ENCODE data around the gene SEMG1.

Gene SEMG1

DNA sequence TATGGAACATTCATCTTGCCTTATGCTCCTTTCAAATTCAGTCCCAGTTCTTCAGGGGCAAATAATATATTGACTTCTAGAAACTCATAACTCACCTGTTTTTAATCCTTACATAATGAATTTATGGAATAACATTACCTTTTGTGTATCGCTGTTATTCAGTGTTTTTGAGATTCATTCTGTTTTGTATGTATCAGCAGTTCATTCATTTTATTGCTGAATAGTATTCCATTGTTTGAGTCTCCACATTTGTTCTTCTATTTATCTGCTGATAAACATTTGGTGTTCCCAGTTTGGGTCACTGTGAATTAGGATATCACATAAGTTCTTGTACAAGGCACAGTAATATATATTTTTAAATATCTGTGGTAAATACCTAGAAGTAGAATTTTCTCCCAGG, 19.5 kb downstream of the SEMG1 start:
- ATAC-seq (ENCODE audit: insufficient read depth, low read depth) (no peak), DNase-seq (no peak)
- no peak overlapping the region for H2AFZ ChIP-seq (ENCODE audit: low read depth, low read length)
- H3K4me2 ChIP-seq (ENCODE audit: insufficient read depth, low read length) = no peak overlapping the region
- no peaks in the 10 kb centered on the region for H4K20me1 ChIP-seq (ENCODE audit: insufficient read depth, low read length)
- no peak overlapping the region for H3K4me3 ChIP-seq (ENCODE audit: low read depth in 1 of 2, low read length in 2 of 2)
- no peak overlapping the region for H3K9ac ChIP-seq (ENCODE audit: low read depth, low read length)
- H3K4me1 ChIP-seq (ENCODE audit: insufficient read depth, low read length) = no peaks in the 10 kb centered on the region
- TF ChIP-seq EZH2 (IDR thresholded peaks at IDR 0.05; ENCODE audit: borderline replicate concordance, low read depth, low read length, severe bottlenecking) = no peak
- TF ChIP-seq, protein P1, sequence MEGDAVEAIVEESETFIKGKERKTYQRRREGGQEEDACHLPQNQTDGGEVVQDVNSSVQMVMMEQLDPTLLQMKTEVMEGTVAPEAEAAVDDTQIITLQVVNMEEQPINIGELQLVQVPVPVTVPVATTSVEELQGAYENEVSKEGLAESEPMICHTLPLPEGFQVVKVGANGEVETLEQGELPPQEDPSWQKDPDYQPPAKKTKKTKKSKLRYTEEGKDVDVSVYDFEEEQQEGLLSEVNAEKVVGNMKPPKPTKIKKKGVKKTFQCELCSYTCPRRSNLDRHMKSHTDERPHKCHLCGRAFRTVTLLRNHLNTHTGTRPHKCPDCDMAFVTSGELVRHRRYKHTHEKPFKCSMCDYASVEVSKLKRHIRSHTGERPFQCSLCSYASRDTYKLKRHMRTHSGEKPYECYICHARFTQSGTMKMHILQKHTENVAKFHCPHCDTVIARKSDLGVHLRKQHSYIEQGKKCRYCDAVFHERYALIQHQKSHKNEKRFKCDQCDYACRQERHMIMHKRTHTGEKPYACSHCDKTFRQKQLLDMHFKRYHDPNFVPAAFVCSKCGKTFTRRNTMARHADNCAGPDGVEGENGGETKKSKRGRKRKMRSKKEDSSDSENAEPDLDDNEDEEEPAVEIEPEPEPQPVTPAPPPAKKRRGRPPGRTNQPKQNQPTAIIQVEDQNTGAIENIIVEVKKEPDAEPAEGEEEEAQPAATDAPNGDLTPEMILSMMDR (IDR thresholded peaks at IDR 0.05; ENCODE audit: borderline replicate concordance, extremely low read depth, low read length, poor library complexity, severe bottlenecking) = no peak
- H3K9me3 ChIP-seq (ENCODE audit: insufficient read depth, low read length, severe bottlenecking) = no peaks in the 10 kb centered on the region
- H3K27me3 ChIP-seq (ENCODE audit: insufficient read depth, low read length, poor library complexity) = peaks cover 26% of the 10 kb centered on the region
- H3K36me3 ChIP-seq (ENCODE audit: insufficient read depth, low read length) = no peaks in the 10 kb centered on the region
- H3K79me2 ChIP-seq (ENCODE audit: insufficient read depth, low read length) = no peaks in the 10 kb centered on the region
- H3K27ac ChIP-seq (ENCODE audit: low read length) = no peak overlapping the region

GRCh38 chr20:45229264-45230056, 22.6 kb downstream of the SEMG1 start:
- no peak overlapping the region for H3K4me2 ChIP-seq (ENCODE audit: insufficient read depth, low read length)
- no peaks in the 10 kb centered on the region for H4K20me1 ChIP-seq (ENCODE audit: insufficient read depth, low read length)
- DNase-seq (peak; percentile 55), ATAC-seq (ENCODE audit: insufficient read depth, low read depth) (peak; percentile 68)
- no peaks in the 10 kb centered on the region for H3K36me3 ChIP-seq (ENCODE audit: insufficient read depth, low read length)
- H3K9me3 ChIP-seq (ENCODE audit: insufficient read depth, low read length, severe bottlenecking) = no peaks in the 10 kb centered on the region
- no peak overlapping the region for H3K27ac ChIP-seq (ENCODE audit: low read length)
- H3K4me1 ChIP-seq (ENCODE audit: insufficient read depth, low read length) = no peaks in the 10 kb centered on the region
- no peak overlapping the region for H3K9ac ChIP-seq (ENCODE audit: low read depth, low read length)
- no peaks in the 10 kb centered on the region for H3K79me2 ChIP-seq (ENCODE audit: insufficient read depth, low read length)
- peaks cover 16% of the 10 kb centered on the region for H3K27me3 ChIP-seq (ENCODE audit: insufficient read depth, low read length, poor library complexity)
- no peak for TF ChIP-seq EZH2 (IDR thresholded peaks at IDR 0.05; ENCODE audit: borderline replicate concordance, low read depth, low read length, severe bottlenecking)
- TF ChIP-seq, protein P1 (IDR thresholded peaks at IDR 0.05; ENCODE audit: borderline replicate concordance, extremely low read depth, low read length, poor library complexity, severe bottlenecking) = peak; percentile 76
- no peak overlapping the region for H2AFZ ChIP-seq (ENCODE audit: low read depth, low read length)
- no peak overlapping the region for H3K4me3 ChIP-seq (ENCODE audit: low read depth in 1 of 2, low read length in 2 of 2)

GRCh38 chr20:45230631-45231030, 23.8 kb downstream of the SEMG1 start:
- no peak overlapping the region for H3K4me2 ChIP-seq (ENCODE audit: insufficient read depth, low read length)
- TF ChIP-seq EZH2 (IDR thresholded peaks at IDR 0.05; ENCODE audit: borderline replicate concordance, low read depth, low read length, severe bottlenecking) = no peak
- TF ChIP-seq, protein P1 (IDR thresholded peaks at IDR 0.05; ENCODE audit: borderline replicate concordance, extremely low read depth, low read length, poor library complexity, severe bottlenecking) = no peak
- ATAC-seq (ENCODE audit: insufficient read depth, low read depth) (no peak), DNase-seq (no peak)
- H3K36me3 ChIP-seq (ENCODE audit: insufficient read depth, low read length) = no peaks in the 10 kb centered on the region
- no peak overlapping the region for H3K4me3 ChIP-seq (ENCODE audit: low read depth in 1 of 2, low read length in 2 of 2)
- H3K9me3 ChIP-seq (ENCODE audit: insufficient read depth, low read length, severe bottlenecking) = no peaks in the 10 kb centered on the region
- no peaks in the 10 kb centered on the region for H3K79me2 ChIP-seq (ENCODE audit: insufficient read depth, low read length)
- H2AFZ ChIP-seq (ENCODE audit: low read depth, low read length) = no peak overlapping the region
- peaks cover 16% of the 10 kb centered on the region for H3K27me3 ChIP-seq (ENCODE audit: insufficient read depth, low read length, poor library complexity)
- H3K9ac ChIP-seq (ENCODE audit: low read depth, low read length) = no peak overlapping the region
- no peak overlapping the region for H3K27ac ChIP-seq (ENCODE audit: low read length)
- no peaks in the 10 kb centered on the region for H3K4me1 ChIP-seq (ENCODE audit: insufficient read depth, low read length)
- no peaks in the 10 kb centered on the region for H4K20me1 ChIP-seq (ENCODE audit: insufficient read depth, low read length)

Data from DND-41 (cell line).